GM19023 (cell line): ENCODE results near the gene MFN2.

Source experiments
- ATAC-seq: cut with Tn5 transposase; IDR thresholded peaks from one replicate; pipeline ENCODE4 v1.9.1; 2021; ENCODE audit warnings: mild to moderate bottlenecking, moderate library complexity; ENCODE audit not compliant: unreplicated experiment

MFN2 gene

GRCh38 chr1:11957897-11958296, 22.3 kb upstream of the MFN2 start:
- ATAC-seq, result no peak

GRCh38 chr1:11960276-11960675, 20.0 kb upstream of the MFN2 start:
- ATAC-seq, result no peak

GRCh38 chr1:11960715-11961114, 19.5 kb upstream of the MFN2 start:
- ATAC-seq, result no peak

GRCh38 chr1:11961230-11961629, 19.0 kb upstream of the MFN2 start:
- ATAC-seq, result no peak

- no peak for ATAC-seq
Measured at GRCh38 chr1:11963622-11964021, 16.6 kb upstream of the MFN2 start.

- no peak for ATAC-seq
Measured at GRCh38 chr1:11964656-11965055, 15.6 kb upstream of the MFN2 start.

- no peak for ATAC-seq
Measured at GRCh38 chr1:11967028-11967547, 13.2 kb upstream of the MFN2 start.

GRCh38 chr1:11970441-11971185, 9.6 kb upstream of the MFN2 start:
- ATAC-seq, result no peak

- ATAC-seq, result no peak
Measured at GRCh38 chr1:11977625-11978024, 2.6 kb upstream of the MFN2 start.

- ATAC-seq, result no peak
Measured at GRCh38 chr1:11978301-11978700, 1.9 kb upstream of the MFN2 start.

GRCh38 chr1:11979028-11979850, 1.0 kb upstream of the MFN2 start:
- no peak for ATAC-seq

- ATAC-seq, result no peak
Measured at GRCh38 chr1:11980676-11980972, 380 bp downstream of the MFN2 start.

- ATAC-seq, result no peak
Measured at GRCh38 chr1:11981378-11982009, 1.2 kb downstream of the MFN2 start.

GRCh38 chr1:11982010-11982392, 1.8 kb downstream of the MFN2 start:
- no peak for ATAC-seq

- ATAC-seq, result no peak
Measured at GRCh38 chr1:11984121-11984520, 3.9 kb downstream of the MFN2 start.

GRCh38 chr1:11984576-11984975, 4.3 kb downstream of the MFN2 start:
- no peak for ATAC-seq

- ATAC-seq, result no peak
Measured at GRCh38 chr1:11985171-11985570, 4.9 kb downstream of the MFN2 start.

- no peak for ATAC-seq
Measured at GRCh38 chr1:11985851-11986250, 5.6 kb downstream of the MFN2 start.

GRCh38 chr1:11989669-11990068, 9.4 kb downstream of the MFN2 start:
- no peak for ATAC-seq

- no peak for ATAC-seq
Measured at GRCh38 chr1:11990303-11991032, 10.2 kb downstream of the MFN2 start.
